ENCODE data around the gene DNAJB6. TPM values are rescaled to one million over a fixed set of nuclear protein-coding genes. Genes with fewer than 3 reads are reported as not detected.
A peak's percentile ranks its signal among the peaks of the same experiment; 100 is the strongest.

The DNAJB6 gene
- total RNA-seq, 1 experiment from 2014 or later = 108 TPM

DNA sequence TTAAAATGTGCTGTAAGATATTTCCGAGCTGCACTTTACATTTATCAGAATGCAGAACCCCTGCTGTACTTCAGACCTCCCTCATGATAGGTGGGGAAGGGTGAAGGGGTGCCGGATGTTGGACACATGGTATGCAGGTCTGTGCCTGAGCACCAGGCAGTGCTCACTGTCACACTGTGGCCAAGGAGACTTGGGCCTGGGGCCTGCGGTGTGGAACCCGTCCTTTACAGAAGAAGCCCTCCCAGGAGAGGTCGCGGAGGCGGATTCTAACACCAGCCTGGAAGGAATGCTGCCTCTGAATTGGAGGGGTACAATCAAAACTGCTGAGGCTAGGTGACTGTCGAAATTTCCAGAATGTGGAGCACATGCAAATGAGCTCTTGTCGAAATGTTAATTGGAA lies 34.5 kb downstream of the DNAJB6 start:
- Histone ChIP-seq H3K4me3 (ENCODE audit: low read depth, low read length) (no peak overlapping the region), H3K27me3 (replicated peaks; ENCODE audit: control insufficient read depth, insufficient read depth, low read length) (no peaks in the 10 kb centered on the region), H3K36me3 (ENCODE audit: control insufficient read depth, insufficient read depth, low read length) (peaks cover 5% of the 10 kb centered on the region), H3K9me3 (no peaks in the 10 kb centered on the region), H3K4me1 (no peaks in the 10 kb centered on the region)
- H3K27me3 Mint-ChIP-seq (ENCODE audit: insufficient read depth, unreplicated experiment) = no peaks in the 10 kb centered on the region
- no peak for DNase-seq
- H3K4me1 Mint-ChIP-seq (ENCODE audit: low read depth, unreplicated experiment) = no peaks in the 10 kb centered on the region
- H3K27ac Mint-ChIP-seq (ENCODE audit: unreplicated experiment) = no peak overlapping the region
- no peaks in the 10 kb centered on the region for H3K9me3 Mint-ChIP-seq (ENCODE audit: unreplicated experiment)
- intact Hi-C loops (cut with micrococcal nuclease; ENCODE audit: unreplicated experiment) = no loop called here
- no peak for TF ChIP-seq CTCF (IDR thresholded peaks at IDR 0.05; ENCODE audit: insufficient read depth in 1 of 2, low read depth in 1 of 2, low read length in 1 of 2, severe bottlenecking in 1 of 2, unreplicated experiment in 1 of 2)
- peaks cover 83% of the 10 kb centered on the region for H3K36me3 Mint-ChIP-seq (ENCODE audit: insufficient read depth, unreplicated experiment)
- ChIA-PET CTCF (no interaction called here), POLR2A (no interaction called here)
- BruUV-seq (replicated peaks) = no TSS peak
- H3K4me3 Mint-ChIP-seq (ENCODE audit: unreplicated experiment) = no peak overlapping the region

- Histone ChIP-seq H3K4me3 (ENCODE audit: low read depth, low read length) (no peak overlapping the region), H3K27me3 (replicated peaks; ENCODE audit: control insufficient read depth, insufficient read depth, low read length) (no peaks in the 10 kb centered on the region), H3K36me3 (ENCODE audit: control insufficient read depth, insufficient read depth, low read length) (peaks cover 5% of the 10 kb centered on the region), H3K4me1 (no peaks in the 10 kb centered on the region), H3K9me3 (no peaks in the 10 kb centered on the region)
- intact Hi-C loops (cut with micrococcal nuclease; ENCODE audit: unreplicated experiment) = no loop called here
- POLR2A ChIA-PET = no interaction called here
- no TSS peak for BruUV-seq (replicated peaks)
- H3K27ac Mint-ChIP-seq (ENCODE audit: unreplicated experiment) = peak overlapping the region; percentile 28
- no peak for DNase-seq
- no peaks in the 10 kb centered on the region for H3K9me3 Mint-ChIP-seq (ENCODE audit: unreplicated experiment)
- H3K36me3 Mint-ChIP-seq (ENCODE audit: insufficient read depth, unreplicated experiment) = peaks cover 81% of the 10 kb centered on the region
- H3K27me3 Mint-ChIP-seq (ENCODE audit: insufficient read depth, unreplicated experiment) = no peaks in the 10 kb centered on the region
- H3K4me3 Mint-ChIP-seq (ENCODE audit: unreplicated experiment) = no peak overlapping the region
- H3K4me1 Mint-ChIP-seq (ENCODE audit: low read depth, unreplicated experiment) = no peaks in the 10 kb centered on the region
- no peak for TF ChIP-seq CTCF (IDR thresholded peaks at IDR 0.05; ENCODE audit: insufficient read depth in 1 of 2, low read depth in 1 of 2, low read length in 1 of 2, severe bottlenecking in 1 of 2, unreplicated experiment in 1 of 2)
- CTCF ChIA-PET = no interaction called here
Observed at GRCh38 chr7:157372300-157373232, 35.8 kb downstream of the DNAJB6 start.

DNA sequence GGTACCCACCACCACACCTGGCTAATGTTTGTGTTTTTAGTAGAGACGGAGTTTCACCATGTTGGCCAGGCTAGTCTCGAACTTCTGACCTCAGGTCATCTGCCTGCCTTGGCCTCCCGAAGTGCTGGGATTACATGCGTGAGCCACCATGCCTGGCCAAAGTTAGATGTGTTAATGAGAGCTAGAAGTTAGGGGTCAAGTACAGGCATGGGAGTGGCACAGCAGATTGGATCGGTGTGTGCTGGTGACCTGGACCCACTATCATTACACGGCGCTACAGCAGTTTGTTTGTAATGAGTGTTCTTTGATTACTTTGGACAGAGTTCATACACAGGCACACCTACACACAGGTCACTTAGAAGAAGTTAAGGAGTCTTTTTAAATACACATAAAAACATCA lies 36.7 kb downstream of the DNAJB6 start:
- H3K36me3 ChIP-seq (ENCODE audit: control insufficient read depth, insufficient read depth, low read length) = peaks cover 5% of the 10 kb centered on the region
- TF ChIP-seq CTCF (IDR thresholded peaks at IDR 0.05; ENCODE audit: insufficient read depth in 1 of 2, low read depth in 1 of 2, low read length in 1 of 2, severe bottlenecking in 1 of 2, unreplicated experiment in 1 of 2) = no peak
- no peak overlapping the region for H3K4me3 Mint-ChIP-seq (ENCODE audit: unreplicated experiment)
- no peak overlapping the region for H3K4me3 ChIP-seq (ENCODE audit: low read depth, low read length)
- CTCF ChIA-PET = no interaction called here
- H3K27ac Mint-ChIP-seq (ENCODE audit: unreplicated experiment) = peak overlapping the region; percentile 38
- H3K36me3 Mint-ChIP-seq (ENCODE audit: insufficient read depth, unreplicated experiment) = peaks cover 81% of the 10 kb centered on the region
- H3K4me1 Mint-ChIP-seq (ENCODE audit: low read depth, unreplicated experiment) = no peaks in the 10 kb centered on the region
- intact Hi-C loops (cut with micrococcal nuclease; ENCODE audit: unreplicated experiment) = no loop called here
- no peaks in the 10 kb centered on the region for H3K27me3 Mint-ChIP-seq (ENCODE audit: insufficient read depth, unreplicated experiment)
- no peaks in the 10 kb centered on the region for H3K9me3 Mint-ChIP-seq (ENCODE audit: unreplicated experiment)
- no peaks in the 10 kb centered on the region for H3K4me1 ChIP-seq
- POLR2A ChIA-PET = no interaction called here
- DNase-seq = no peak
- no TSS peak for BruUV-seq (replicated peaks)
- H3K9me3 ChIP-seq = no peaks in the 10 kb centered on the region
- no peaks in the 10 kb centered on the region for H3K27me3 ChIP-seq (replicated peaks; ENCODE audit: control insufficient read depth, insufficient read depth, low read length)

Measured in Caco-2 (cell line).